K562 (cell line): ENCODE data around the gene WFIKKN2. TPM values are rescaled to one million over a fixed set of nuclear protein-coding genes. Genes with fewer than 3 reads are reported as not detected.
A peak's percentile ranks its signal among the peaks of the same experiment; 100 is the strongest.

Experiments
- ATAC-seq: fragments of 200-7000 bp; cut with Tn5 transposase; 3 replicates; pipeline ENCODE4 v1.9.1; 2020; ENCODE audit warnings: moderate library complexity
- BruUV-seq: library from RNA; stranded (reverse); fragments of 400-500 nt; replicated peaks from 2 replicates; lab custom pipeline; 2021; lab: Mats Ljungman, UMichigan
- CTCF ChIA-PET: fragments of 300-600 bp; formaldehyde crosslinking; extraction: SDS; loops from one replicate; lab custom pipeline; 2021; ENCODE audit warnings: low intra/inter-chr PET ratio; lab: Yijun Ruan, JAX
- POLR2A ChIA-PET: fragments of 300-600, 350-650 bp; sonication (Branson Sonifier 250); formaldehyde crosslinking; extraction: SDS; loops from one replicate; lab custom pipeline; 2021; ENCODE audit warnings: antibody characterized with exemption, inconsistent platforms; lab: Yijun Ruan, JAX
- DNase-seq, 4 experiments: peaks; one replicate each; pipeline versions ENCODE4 v3.0.0 to v3.0.0-alpha.2; 2011 to 2018; ENCODE audit warnings: low spot score in 3 of 4, mixed read lengths in 3 of 4; ENCODE audit errors: extremely low read depth in 1 of 4
- FAIRE-seq: peaks from 2 replicates; lab custom pipeline; 2011; peaks lifted over from hg19 to GRCh38; lab: Jason Lieb, UNC
- H2AFZ ChIP-seq: 2 replicates; pipeline ENCODE4 v1.6.0; 2011; ENCODE audit warnings: low read depth, low read length, control low read depth, inconsistent platforms
- H3K27ac ChIP-seq: fragments of 200-600 bp; 3 replicates; pipeline ENCODE4 v1.8.0; 2011; ENCODE audit warnings: low read depth, mild to moderate bottlenecking, control low read depth, inconsistent platforms, low read length, moderate library complexity, mixed read lengths; ENCODE audit errors: extremely low read depth
- H3K27me3 ChIP-seq, 2 experiments: fragments of 300-600 bp in 1 of 2; 2 replicates in 1 of 2; 3 replicates in 1 of 2; pipeline versions ENCODE4 v1.6.0 to v1.8.0; 2011; ENCODE audit warnings: inconsistent platforms in 2 of 2, low read length in 2 of 2, mild to moderate bottlenecking in 1 of 2, mixed read lengths in 1 of 2, moderate library complexity in 1 of 2; ENCODE audit not compliant: control insufficient read depth in 2 of 2, insufficient read depth in 2 of 2
- H3K36me3 ChIP-seq: fragments of 300-600 bp; 3 replicates; pipeline ENCODE4 v1.8.0; 2011; ENCODE audit warnings: mild to moderate bottlenecking, low read length, inconsistent platforms; ENCODE audit not compliant: control insufficient read depth, insufficient read depth
- H3K4me1 ChIP-seq, 2 experiments: fragments of 200-600 bp in 1 of 2; replicated peaks in 1 of 2; 2 replicates in 1 of 2; 3 replicates in 1 of 2; pipeline versions ENCODE4 v1.5.1 to v1.8.0; 2011; ENCODE audit warnings: inconsistent platforms in 2 of 2, low read length in 2 of 2, mild to moderate bottlenecking in 1 of 2, mixed read lengths in 1 of 2, moderate library complexity in 1 of 2; ENCODE audit not compliant: control insufficient read depth in 2 of 2, insufficient read depth in 2 of 2
- H3K4me2 ChIP-seq: 2 replicates; pipeline ENCODE4 v1.6.1; 2011; ENCODE audit warnings: low read length, control low read depth, inconsistent platforms, mixed read lengths; ENCODE audit not compliant: insufficient read depth
- H3K4me3 ChIP-seq: fragments of 200-600 bp; sonication (generic), shearing (Covaris generic); 2 replicates; pipeline ENCODE4 v1.5.1; 2016; ENCODE audit warnings: control low read depth, inconsistent platforms
- H3K79me2 ChIP-seq: fragments of 200-600 bp; 3 replicates; pipeline ENCODE4 v1.8.0; 2011; ENCODE audit warnings: low read length, inconsistent platforms; ENCODE audit not compliant: control insufficient read depth, insufficient read depth
- H3K9ac ChIP-seq, 2 experiments: 2 replicates each; pipeline versions ENCODE4 v1.6.0 to v1.6.1; 2011; ENCODE audit warnings: low read depth in 2 of 2, low read length in 2 of 2, control low read depth in 1 of 2, inconsistent platforms in 1 of 2, mild to moderate bottlenecking in 1 of 2, mixed read lengths in 1 of 2; ENCODE audit not compliant: insufficient read depth in 1 of 2
- H3K9me1 ChIP-seq: one replicate; pipeline ENCODE4 v1.6.0; 2011; ENCODE audit warnings: inconsistent platforms, mild to moderate bottlenecking, low read length, moderate library complexity; ENCODE audit not compliant: control insufficient read depth, insufficient read depth
- H3K9me3 ChIP-seq: replicated peaks from 2 replicates; pipeline ENCODE4 v1.5.1; 2011; ENCODE audit warnings: low read depth, low read length, inconsistent platforms; ENCODE audit not compliant: control insufficient read depth, insufficient read depth
- H4K20me1 ChIP-seq: replicated peaks from 2 replicates; pipeline ENCODE4 v1.6.1; 2011; ENCODE audit warnings: low read length, inconsistent platforms, mixed read lengths; ENCODE audit not compliant: control insufficient read depth, insufficient read depth
- BMI1 ChIP-seq: fragments of 150-350 bp; IDR thresholded peaks from 2 replicates; pipeline ENCODE4 v1.6.1; 2014; ENCODE audit warnings: low read length
- FOSL1 ChIP-seq: fragments of 200-800 bp; sonication (Bioruptor generic); conservative IDR thresholded peaks from 2 replicates; pipeline ENCODE4 v1.6.1; 2016; ENCODE audit warnings: missing genetic modification characterization, missing compliant biosample characterization
- HCFC1 ChIP-seq: IDR thresholded peaks from 2 replicates; pipeline ENCODE4 v1.6.1; 2012; ENCODE audit warnings: low read depth, low read length, improper control_type of control experiment
- HNRNPK ChIP-seq: fragments of 200-400 bp; formaldehyde crosslinking; IDR thresholded peaks from one replicate; pipeline ENCODE4 v1.6.1; 2018; ENCODE audit warnings: mild to moderate bottlenecking, low read depth, low read length; ENCODE audit not compliant: poor library complexity, severe bottlenecking
- MCM3 ChIP-seq: fragments of 450-650 bp; IDR thresholded peaks from 2 replicates; pipeline ENCODE4 v1.6.1; 2016
- NCOA6 ChIP-seq: fragments of 450-650 bp; IDR thresholded peaks from 2 replicates; pipeline ENCODE4 v1.6.1; 2017; ENCODE audit warnings: mild to moderate bottlenecking
- RBM15 ChIP-seq: fragments of 200-400 bp; formaldehyde crosslinking; IDR thresholded peaks from 2 replicates; pipeline ENCODE4 v1.6.1; 2018; ENCODE audit warnings: mild to moderate bottlenecking, low read length, moderate library complexity; ENCODE audit not compliant: insufficient read depth
- TBP ChIP-seq: optimal IDR thresholded peaks from 2 replicates; pipeline ENCODE3; 2011; ENCODE audit warnings: low read depth, low read length, improper control_type of control experiment
- ZNF124 ChIP-seq: sonication (generic); formaldehyde crosslinking; IDR thresholded peaks from 2 replicates; pipeline ENCODE4 v1.8.1; 2022; ENCODE audit warnings: missing genetic modification reagents
- ZNF133 ChIP-seq: fragments of 250-450 bp; sonication (Bioruptor Pico); IDR thresholded peaks from 2 replicates; pipeline ENCODE4 v1.4.0; 2020; ENCODE audit warnings: mild to moderate bottlenecking
- ZNF253 ChIP-seq: fragments of 250-450 bp; sonication (Bioruptor Pico); conservative IDR thresholded peaks from 2 replicates; pipeline ENCODE4 v1.6.1; 2021; ENCODE audit warnings: mild to moderate bottlenecking
- ZNF274 ChIP-seq: IDR thresholded peaks from 2 replicates; pipeline ENCODE4 v1.6.1; 2011; ENCODE audit warnings: low read depth, mild to moderate bottlenecking, low read length, moderate library complexity, borderline replicate concordance
- ZNF41 ChIP-seq: fragments of 250-450 bp; sonication (Bioruptor Pico); conservative IDR thresholded peaks from 2 replicates; pipeline ENCODE4 v1.4.0; 2020; ENCODE audit warnings: mild to moderate bottlenecking
- WGBS: fragments of 100-300 bp; shearing (Covaris generic); methylation state at CpG from one replicate; pipeline ENCODE4 v1.1.6; 2016; ENCODE audit warnings: low coverage, mixed read lengths; ENCODE audit not compliant: insufficient coverage; ENCODE audit errors: missing lambda C conversion rate; 5-methylcytosine and 5-hydroxymethylcytosine counted together
- in situ Hi-C: fragments of 300-500 bp; cut with MboI; formaldehyde crosslinking; loops from 4 replicates; pipeline ENCODE4 v1.15.0; 2018; ENCODE audit warnings: inconsistent platforms, mixed read lengths
- intact Hi-C: fragments of 100-400 bp; cut with micrococcal nuclease; formaldehyde crosslinking; loops from 2 replicates; pipeline ENCODE4 v1.14.2; 2022
- polyA plus RNA-seq, 8 experiments: library from polyadenylated mRNA; depleted of rRNA in 4 of 8; stranded (reverse) in 5 of 8; unstranded in 3 of 8; fragments of >200 nt; fragmentation: Nextera tagmentation in 2 of 8; fragmentation: Illumina TruSeq in 1 of 8; extraction: Ambion mirVana in 2 of 8; extraction: Trizol in 1 of 8; gene quantifications; 2 replicates each; pipeline versions ENCODE4 v1.2.1 to v1.2.3, GENCODE V29; 2011 to 2014; ENCODE audit warnings: inconsistent platforms in 1 of 8, missing spikeins in 1 of 8
- total RNA-seq, 7 experiments: library from RNA; depleted of rRNA in 6 of 7; stranded (reverse); fragments of >200 nt in 6 of 7; fragmentation: Illumina TruSeq in 2 of 7; extraction: Trizol in 2 of 7; gene quantifications; 2 replicates each; pipeline versions ENCODE4 v1.2.1 to v1.2.3, GENCODE V29; 2011 to 2021; ENCODE audit warnings: low replicate concordance in 1 of 7
- TF ChIP-seq, protein P1 (sequence below), 2 experiments: fragments of 200-800 bp in 1 of 2; sonication (Bioruptor generic) in 1 of 2; sonication (generic) in 1 of 2; formaldehyde crosslinking in 1 of 2; IDR thresholded peaks in 1 of 2; conservative IDR thresholded peaks in 1 of 2; 2 replicates each; pipeline versions ENCODE4 v1.5.0 to v1.6.1; 2016 to 2020; ENCODE audit warnings: missing compliant biosample characterization in 1 of 2, missing genetic modification characterization in 1 of 2, missing genetic modification reagents in 1 of 2
- TF ChIP-seq, protein P2 (sequence below): sonication (generic); formaldehyde crosslinking; IDR thresholded peaks from 2 replicates; pipeline ENCODE4 v1.8.0; 2022; ENCODE audit warnings: mild to moderate bottlenecking, missing genetic modification reagents
- TF ChIP-seq, protein P3 (sequence below): sonication (generic); formaldehyde crosslinking; IDR thresholded peaks from 2 replicates; pipeline ENCODE4 v1.8.0; 2022; ENCODE audit warnings: mild to moderate bottlenecking, missing genetic modification reagents, borderline replicate concordance

The WFIKKN2 gene
- total and polyA plus RNA-seq, 9 of the 15 experiments (the other 6 are each of a cell fraction or from before 2014, with no cell fraction given), result 0.07 TPM; not detected in 8

- no peak for FAIRE-seq
- no peak overlapping the region for H3K27ac ChIP-seq
- DNase-seq, result no peak
- in situ Hi-C loops, result no loop called here
- no peaks in the 10 kb centered on the region for H4K20me1 ChIP-seq
- no peaks in the 10 kb centered on the region for H3K36me3 ChIP-seq
- intact Hi-C loops, result loop anchor here (2.0 kb wide), 1 partner anchor 25 kb away; no protein-coding TSS in a partner anchor
- no peak overlapping the region for H3K9ac ChIP-seq
- H3K79me2 ChIP-seq, result no peaks in the 10 kb centered on the region
- H3K4me2 ChIP-seq, result no peak overlapping the region
- no peaks in the 10 kb centered on the region for H3K27me3 ChIP-seq
- H2AFZ ChIP-seq, result peak overlapping the region; percentile 89; the same call in 1 of the 2 replicates
- H3K4me1 ChIP-seq, result peaks cover 3 to 6% of the 10 kb centered on the region in 2 experiments; a peak in 3 of 5 replicates
- no peak for ATAC-seq
- 34% methylated on average over 7 of the region's 7 CpGs for WGBS
- BruUV-seq, result no TSS peak
- no peaks in the 10 kb centered on the region; the same call in 1 of the 2 replicates for H3K9me3 ChIP-seq
- H3K9me1 ChIP-seq, result no peaks in the 10 kb centered on the region
- ChIA-PET CTCF (interaction anchor here (1.3 to 1.9 kb wide), 2 partner anchors 24 to 35 kb away, joined by 5 to 8 read pairs; no protein-coding TSS in a partner anchor), POLR2A (no interaction called here)
- no peak overlapping the region for H3K4me3 ChIP-seq
- TF ChIP-seq HNRNPK, result no peak
- no peak for TF ChIP-seq FOSL1
- TF ChIP-seq TBP, result no peak
- no peak for TF ChIP-seq BMI1
- no peak for TF ChIP-seq ZNF274
- TF ChIP-seq RBM15, result no peak
- TF ChIP-seq ZNF41, result no peak
- no peak for TF ChIP-seq NCOA6
- no peak for TF ChIP-seq ZNF253
- TF ChIP-seq, protein P1, sequence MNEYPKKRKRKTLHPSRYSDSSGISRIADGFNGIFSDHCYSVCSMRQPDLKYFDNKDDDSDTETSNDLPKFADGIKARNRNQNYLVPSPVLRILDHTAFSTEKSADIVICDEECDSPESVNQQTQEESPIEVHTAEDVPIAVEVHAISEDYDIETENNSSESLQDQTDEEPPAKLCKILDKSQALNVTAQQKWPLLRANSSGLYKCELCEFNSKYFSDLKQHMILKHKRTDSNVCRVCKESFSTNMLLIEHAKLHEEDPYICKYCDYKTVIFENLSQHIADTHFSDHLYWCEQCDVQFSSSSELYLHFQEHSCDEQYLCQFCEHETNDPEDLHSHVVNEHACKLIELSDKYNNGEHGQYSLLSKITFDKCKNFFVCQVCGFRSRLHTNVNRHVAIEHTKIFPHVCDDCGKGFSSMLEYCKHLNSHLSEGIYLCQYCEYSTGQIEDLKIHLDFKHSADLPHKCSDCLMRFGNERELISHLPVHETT (CRISPR knock-in tag; conservative IDR thresholded peaks at IDR 0.05 in 1 of 2, IDR thresholded peaks at IDR 0.05 in 1 of 2), result no peak
- TF ChIP-seq MCM3, result no peak
- TF ChIP-seq ZNF133 (CRISPR knock-in tag), result no peak
- TF ChIP-seq HCFC1, result no peak
- TF ChIP-seq, protein P2, sequence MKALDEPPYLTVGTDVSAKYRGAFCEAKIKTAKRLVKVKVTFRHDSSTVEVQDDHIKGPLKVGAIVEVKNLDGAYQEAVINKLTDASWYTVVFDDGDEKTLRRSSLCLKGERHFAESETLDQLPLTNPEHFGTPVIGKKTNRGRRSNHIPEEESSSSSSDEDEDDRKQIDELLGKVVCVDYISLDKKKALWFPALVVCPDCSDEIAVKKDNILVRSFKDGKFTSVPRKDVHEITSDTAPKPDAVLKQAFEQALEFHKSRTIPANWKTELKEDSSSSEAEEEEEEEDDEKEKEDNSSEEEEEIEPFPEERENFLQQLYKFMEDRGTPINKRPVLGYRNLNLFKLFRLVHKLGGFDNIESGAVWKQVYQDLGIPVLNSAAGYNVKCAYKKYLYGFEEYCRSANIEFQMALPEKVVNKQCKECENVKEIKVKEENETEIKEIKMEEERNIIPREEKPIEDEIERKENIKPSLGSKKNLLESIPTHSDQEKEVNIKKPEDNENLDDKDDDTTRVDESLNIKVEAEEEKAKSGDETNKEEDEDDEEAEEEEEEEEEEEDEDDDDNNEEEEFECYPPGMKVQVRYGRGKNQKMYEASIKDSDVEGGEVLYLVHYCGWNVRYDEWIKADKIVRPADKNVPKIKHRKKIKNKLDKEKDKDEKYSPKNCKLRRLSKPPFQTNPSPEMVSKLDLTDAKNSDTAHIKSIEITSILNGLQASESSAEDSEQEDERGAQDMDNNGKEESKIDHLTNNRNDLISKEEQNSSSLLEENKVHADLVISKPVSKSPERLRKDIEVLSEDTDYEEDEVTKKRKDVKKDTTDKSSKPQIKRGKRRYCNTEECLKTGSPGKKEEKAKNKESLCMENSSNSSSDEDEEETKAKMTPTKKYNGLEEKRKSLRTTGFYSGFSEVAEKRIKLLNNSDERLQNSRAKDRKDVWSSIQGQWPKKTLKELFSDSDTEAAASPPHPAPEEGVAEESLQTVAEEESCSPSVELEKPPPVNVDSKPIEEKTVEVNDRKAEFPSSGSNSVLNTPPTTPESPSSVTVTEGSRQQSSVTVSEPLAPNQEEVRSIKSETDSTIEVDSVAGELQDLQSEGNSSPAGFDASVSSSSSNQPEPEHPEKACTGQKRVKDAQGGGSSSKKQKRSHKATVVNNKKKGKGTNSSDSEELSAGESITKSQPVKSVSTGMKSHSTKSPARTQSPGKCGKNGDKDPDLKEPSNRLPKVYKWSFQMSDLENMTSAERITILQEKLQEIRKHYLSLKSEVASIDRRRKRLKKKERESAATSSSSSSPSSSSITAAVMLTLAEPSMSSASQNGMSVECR (CRISPR knock-in tag), result no peak
- TF ChIP-seq, protein P3, sequence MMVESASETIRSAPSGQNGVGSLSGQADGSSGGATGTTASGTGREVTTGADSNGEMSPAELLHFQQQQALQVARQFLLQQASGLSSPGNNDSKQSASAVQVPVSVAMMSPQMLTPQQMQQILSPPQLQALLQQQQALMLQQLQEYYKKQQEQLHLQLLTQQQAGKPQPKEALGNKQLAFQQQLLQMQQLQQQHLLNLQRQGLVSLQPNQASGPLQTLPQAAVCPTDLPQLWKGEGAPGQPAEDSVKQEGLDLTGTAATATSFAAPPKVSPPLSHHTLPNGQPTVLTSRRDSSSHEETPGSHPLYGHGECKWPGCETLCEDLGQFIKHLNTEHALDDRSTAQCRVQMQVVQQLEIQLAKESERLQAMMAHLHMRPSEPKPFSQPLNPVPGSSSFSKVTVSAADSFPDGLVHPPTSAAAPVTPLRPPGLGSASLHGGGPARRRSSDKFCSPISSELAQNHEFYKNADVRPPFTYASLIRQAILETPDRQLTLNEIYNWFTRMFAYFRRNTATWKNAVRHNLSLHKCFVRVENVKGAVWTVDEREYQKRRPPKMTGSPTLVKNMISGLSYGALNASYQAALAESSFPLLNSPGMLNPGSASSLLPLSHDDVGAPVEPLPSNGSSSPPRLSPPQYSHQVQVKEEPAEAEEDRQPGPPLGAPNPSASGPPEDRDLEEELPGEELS, result no peak
- no peak for TF ChIP-seq ZNF124 (CRISPR knock-in tag)
Measured at GRCh38 chr17:50817838-50818237, 17.5 kb upstream of the WFIKKN2 start.
